ENCODE results near the gene KCNK18.
"Not testable (repeated sequence)": the region's sequence is repeated elsewhere in the genome, so short reads cannot be mapped to it uniquely, and the experiment has no call there.

The KCNK18 gene

GRCh38 chr10:117222552-117222951 is 25.3 kb downstream of the KCNK18 start:
- DNase-seq (ENCODE audit: low read depth) = no peak

GRCh38 chr10:117222976-117223692 is 25.8 kb downstream of the KCNK18 start:
- DNase-seq (ENCODE audit: low read depth) = no peak

DNA sequence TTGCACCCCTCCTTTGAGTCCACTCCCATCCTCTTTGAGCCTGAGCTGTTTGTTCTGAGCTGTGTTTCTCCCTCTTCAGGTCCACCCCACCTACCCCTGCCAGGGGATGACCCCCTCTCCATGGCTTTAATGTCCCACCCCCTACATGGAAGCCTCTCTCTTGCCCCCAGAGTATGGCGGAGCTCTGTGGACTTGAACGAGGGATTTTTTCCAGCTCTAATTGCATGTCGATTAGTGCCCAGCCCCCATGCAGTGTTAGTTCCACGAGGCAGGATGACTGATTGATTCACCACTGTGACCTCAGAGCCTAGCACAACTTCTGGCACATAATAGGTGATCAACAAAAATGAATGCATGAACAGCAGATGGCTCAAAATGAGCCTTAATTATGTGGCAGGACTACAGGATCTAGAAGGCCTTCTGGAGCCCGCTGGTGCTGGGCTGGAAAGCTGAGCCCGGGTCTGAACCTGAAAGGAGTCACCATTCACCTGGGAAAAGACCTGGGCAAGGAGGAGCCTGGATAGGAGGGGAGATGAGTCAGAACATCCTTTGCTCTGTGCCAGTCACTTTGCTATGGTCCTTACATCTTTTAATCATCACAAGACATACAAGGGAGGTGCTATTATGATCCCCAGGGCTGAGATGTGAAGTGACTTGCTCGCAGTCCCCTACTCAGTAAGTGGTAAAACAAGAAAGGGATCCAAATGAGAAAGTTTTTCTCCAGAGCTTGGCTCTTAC is 26.6 kb downstream of the KCNK18 start:
- no peak for DNase-seq (ENCODE audit: low read depth)

GRCh38 chr10:117224881-117225280 is 27.6 kb downstream of the KCNK18 start:
- no peak for DNase-seq (ENCODE audit: low read depth)

DNA sequence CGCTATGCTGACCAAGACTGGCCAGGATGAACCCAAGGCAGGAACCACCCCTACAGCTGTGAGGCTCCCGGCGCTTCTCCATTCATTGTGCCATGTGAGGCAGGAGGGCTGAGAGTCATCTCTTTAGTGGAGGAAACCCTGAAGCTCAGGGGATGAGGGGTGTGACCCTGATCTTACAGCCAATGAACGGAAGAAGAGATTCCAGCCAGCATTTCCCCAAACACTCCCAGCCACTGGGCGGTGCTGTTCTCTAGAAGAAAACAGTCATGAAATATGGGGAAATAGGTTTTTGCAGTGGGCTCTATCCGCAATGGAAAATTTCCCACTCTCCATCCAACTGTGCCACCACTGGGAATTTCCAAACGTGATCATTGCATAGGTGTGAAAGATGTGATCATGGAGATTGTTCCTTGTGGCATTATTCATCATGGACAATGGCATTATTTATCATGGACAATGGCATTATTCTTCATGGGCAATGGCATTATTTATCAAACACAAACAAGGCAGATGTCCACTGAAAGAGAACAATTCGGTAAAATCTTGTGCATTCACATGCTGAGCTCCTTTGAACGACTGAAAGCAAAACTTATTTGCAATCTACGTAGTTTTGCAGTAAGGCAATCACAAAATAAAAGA is 29.6 kb downstream of the KCNK18 start:
- DNase-seq (ENCODE audit: low read depth) = no peak

GRCh38 chr10:117228210-117228609 is 30.9 kb downstream of the KCNK18 start:
- no peak for DNase-seq (ENCODE audit: low read depth)

DNA sequence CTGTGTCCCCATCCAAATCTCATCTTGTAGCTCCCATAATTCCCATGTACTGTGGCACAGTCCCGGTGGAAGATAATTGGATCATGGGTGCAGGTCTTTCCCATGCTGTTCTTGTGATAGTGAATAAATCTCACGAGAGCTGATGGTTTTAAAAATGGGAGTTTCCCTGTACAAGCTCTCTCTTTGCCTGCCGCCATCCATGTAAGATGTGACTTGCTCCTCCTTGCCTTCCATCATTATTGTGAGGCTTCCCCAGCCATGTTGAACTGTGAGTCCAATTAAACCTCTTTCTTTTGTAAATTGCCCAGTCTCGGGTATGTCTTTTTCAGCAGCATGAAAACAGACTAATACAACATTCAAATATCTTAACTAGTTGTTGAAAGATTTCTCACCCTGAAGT is 32.8 kb downstream of the KCNK18 start:
- DNase-seq (ENCODE audit: low read depth) = not testable (repeated sequence)

DNA sequence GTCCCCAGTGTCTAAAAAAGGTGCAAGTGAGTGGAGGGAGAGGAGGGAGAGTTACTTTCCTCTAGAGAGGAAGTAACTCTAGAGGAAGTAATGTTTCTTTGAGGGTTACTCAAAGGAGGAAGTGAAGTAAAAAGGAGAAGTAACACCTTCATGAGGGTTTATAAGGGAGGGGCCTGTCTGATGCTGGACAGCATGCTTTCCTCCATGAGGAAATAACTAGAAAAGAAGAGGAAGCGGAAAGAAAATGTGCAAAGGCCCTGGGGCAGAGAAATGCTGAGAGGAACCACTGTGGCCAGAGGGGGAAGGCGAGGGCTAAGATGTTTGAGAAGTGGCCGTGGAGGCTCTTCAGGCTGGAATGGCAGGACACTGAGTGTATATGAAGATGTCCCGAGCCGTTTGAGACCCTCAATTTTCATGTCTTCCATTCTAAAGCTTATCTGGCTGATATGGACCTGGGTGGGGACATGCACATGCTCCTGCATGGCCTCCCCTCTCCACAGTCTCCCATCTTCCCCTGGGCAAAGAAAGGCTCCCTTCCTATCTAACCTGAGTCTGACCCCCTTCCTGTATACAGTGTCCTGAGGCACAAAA is 40.2 kb downstream of the KCNK18 start:
- no peak for DNase-seq (ENCODE audit: low read depth)

GRCh38 chr10:117239051-117239450 is 41.8 kb downstream of the KCNK18 start:
- DNase-seq (ENCODE audit: low read depth) = no peak

DNA sequence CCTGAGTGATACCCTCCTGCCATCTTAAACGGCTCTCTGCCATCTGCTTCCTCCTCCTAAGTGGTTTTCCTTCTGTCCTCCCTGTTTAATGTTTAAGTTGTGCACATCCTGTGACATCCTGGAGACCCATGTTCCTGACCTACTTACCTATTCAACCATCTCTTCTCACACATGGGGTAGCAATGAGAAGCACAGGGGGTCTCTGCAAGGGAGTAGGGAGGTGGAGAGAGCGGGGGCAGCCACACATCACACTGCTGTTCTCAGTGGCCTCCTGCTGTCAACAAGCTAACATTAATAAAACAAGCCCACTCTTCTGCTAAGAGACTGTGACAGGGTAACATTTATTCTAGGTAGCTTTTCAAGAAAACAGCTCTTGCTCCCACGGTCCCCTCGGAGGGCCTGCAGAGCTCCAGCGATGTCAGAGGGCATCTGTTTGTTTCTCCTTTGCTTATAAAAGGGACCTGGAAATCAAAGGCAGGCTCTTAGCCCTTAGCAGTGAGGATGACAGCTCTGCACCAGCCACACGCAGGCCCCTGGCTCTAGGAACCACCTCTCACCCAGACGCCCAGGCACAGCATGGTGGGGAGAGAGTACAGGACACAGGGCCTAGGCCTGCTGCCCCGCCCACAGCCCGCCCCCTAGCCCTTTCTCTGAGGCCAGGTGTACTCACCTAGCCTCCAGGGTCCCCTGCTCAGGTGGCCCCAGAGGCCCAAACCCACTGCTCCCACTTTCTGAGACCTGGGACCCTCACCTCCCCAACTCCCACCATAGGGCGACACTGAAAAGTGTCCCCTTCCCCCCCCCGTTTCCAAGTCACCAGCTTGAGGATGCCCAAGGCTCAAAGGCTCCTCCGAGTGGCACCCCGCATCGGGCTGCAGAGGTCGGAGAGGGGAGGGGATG is 42.7 kb downstream of the KCNK18 start:
- DNase-seq (ENCODE audit: low read depth) = no peak

DNA sequence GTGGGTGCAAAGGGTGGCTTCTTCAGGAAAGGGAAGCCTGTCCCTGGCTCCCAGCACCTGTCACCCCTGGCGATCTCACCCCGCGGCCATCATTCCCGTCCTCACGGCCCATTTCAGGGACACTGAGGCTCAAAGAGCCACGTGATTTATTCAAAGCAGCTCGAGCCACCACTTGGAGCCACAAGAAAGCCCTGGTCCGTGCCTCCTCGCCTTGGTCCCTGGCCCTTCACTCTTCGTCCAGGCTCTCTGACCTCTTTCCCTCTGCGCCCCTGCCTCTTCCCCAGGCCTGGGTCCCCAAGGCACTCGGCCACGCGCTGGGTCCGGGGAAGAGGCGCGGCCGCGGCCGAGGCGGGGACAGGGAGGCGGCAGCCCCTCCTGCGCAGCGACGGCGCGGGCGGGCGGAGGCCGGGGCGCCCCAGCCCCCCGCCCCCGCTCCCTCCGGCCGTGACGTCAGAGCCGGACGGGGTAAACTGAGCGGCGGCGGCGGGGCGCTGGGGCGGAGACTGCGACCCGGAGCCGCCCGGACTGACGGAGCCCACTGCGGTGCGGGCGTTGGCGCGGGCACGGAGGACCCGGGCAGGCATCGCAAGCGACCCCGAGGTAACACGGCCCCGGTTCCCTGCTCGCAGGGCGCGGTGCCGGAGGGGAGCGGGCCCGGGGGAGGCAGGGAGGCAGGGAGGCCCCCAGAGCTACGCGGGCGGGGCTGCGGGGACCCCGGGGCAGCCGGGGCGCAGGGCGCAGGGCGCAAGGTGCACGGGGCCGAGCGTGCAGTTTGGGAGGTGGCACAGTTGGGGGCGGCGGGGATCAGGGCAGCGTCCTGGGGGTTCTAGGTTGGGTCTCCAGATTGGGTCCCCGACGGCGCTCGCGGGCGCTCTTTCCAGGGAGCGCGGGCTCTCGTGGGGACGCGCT is 43.6 kb downstream of the KCNK18 start, which contains the start of gene SLC18A2:
Gene SLC18A2, plus strand, starts transcription at position 494 of the 909 bp plus-strand sequence. CDS start 580 bp downstream, outside the sequence.
- DNase-seq (ENCODE audit: low read depth) = no peak

GRCh38 chr10:117241541-117242462 is 44.5 kb downstream of the KCNK18 start:
- DNase-seq (ENCODE audit: low read depth) = no peak

- DNase-seq (ENCODE audit: low read depth) = no peak
Observed at GRCh38 chr10:117242463-117242832, 45.2 kb downstream of the KCNK18 start.

DNA sequence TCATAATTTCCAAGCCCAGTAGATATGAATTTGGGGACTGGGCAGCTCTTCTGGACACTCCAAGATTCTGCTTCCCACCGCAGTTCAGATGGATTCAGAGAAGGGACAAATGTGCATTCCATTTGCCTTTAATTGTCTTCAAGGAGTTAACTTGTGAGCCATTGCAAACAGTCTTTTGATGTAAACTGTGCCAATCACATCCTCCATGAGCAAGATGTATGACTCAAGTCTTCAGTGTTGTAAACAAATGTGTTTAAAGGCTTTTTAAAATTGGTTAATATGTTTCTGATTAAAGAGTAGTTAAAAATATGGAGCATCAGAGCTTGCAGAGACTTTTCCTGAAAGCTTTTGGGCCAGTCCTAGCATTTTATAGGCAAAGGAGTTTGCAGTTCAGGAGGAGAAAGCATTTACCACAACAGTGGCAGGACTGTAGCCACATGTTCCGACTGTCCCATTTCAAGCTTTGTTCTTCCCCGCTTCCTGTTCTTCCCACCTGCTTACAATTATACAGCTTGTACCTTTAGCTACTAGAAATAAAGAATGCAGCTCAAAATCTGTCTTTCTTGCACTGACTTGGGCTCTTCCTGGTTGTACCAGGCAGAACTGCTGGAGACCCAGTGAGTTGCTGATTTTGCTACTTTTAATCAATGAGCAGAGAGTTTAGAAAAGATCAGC is 49.8 kb downstream of the KCNK18 start:
- DNase-seq (ENCODE audit: low read depth) = no peak

- DNase-seq (ENCODE audit: low read depth) = no peak
Observed at GRCh38 chr10:117248750-117249465, 51.6 kb downstream of the KCNK18 start.

DNA sequence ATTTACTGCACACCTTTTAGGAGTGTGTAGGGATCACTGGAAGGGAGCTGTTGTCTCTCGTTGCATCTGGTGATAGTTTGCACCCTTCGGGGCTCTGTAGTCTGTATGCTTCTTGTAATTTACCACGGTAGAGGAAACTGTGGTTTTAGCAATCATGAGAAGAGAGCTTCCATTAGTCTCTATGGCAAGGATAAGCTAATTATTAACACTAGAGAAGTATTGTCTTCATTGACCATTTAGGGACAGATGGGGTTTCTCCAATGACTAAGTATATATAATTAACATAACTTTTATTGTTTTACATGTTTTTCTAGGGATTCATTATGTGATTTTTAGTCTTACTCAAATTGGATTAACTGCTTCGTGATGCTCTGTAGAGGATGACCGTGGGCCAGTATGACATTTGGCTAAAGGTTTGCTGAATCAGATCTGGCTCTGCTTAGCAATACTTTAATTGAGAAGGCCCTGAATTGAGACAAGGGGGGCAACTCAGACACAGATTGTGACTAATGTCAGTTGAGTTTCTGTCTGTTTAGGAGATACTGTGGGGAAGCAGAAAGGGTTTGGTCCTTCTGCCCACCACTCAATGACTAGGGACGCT is 52.3 kb downstream of the KCNK18 start:
- DNase-seq (ENCODE audit: low read depth) = no peak

DNA sequence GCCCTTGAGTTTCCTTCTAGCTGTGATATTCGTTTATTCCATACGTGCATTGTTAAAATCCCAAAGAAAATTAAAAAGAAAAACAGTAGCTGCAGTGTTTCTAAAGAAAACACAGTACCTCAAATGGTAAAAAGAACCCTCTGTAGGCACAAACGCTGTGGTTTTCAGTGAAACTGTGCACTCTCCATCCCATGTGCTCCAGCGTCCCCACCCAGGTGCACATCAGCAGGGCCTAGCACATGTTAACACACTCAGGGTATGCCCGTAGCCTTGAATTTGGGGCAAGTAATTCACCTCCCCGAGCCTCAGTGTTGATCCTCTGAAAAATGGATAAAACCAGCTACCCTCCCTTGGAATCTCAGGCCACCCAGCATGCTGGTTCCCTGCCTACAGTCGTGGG is 53.1 kb downstream of the KCNK18 start:
- DNase-seq (ENCODE audit: low read depth) = no peak

DNA sequence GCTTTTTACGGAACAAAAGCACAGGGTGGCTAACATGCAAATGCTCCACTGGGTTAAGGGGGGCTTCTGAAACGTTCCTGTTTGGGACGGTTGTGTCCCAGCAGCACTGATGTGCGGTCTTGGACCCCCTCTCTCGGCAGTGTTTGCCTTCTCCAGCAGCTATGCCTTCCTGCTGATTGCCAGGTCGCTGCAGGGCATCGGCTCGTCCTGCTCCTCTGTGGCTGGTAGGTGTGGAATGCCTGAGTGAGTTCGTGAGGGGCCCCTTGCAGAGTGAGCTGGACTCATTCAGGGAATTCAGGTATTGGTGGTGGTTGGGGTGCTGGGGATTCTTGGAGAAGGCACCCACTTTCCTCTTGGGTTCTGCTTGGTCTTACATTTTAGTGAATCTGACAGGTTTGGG is 56.6 kb downstream of the KCNK18 start:
- DNase-seq (ENCODE audit: low read depth) = no peak
